BLaER1 (cell line): ENCODE measurements around the gene POU3F3.

Source experiments
- H3K27ac ChIP-seq: shearing (Covaris generic); formaldehyde crosslinking; 2 replicates; pipeline ENCODE4 v1.8.1; 2022
- H3K27me3 ChIP-seq: shearing (Covaris generic); formaldehyde crosslinking; 2 replicates; pipeline ENCODE4 v1.8.1; 2022
- H3K36me3 ChIP-seq: shearing (Covaris generic); formaldehyde crosslinking; 2 replicates; pipeline ENCODE4 v1.8.1; 2022
- H3K4me1 ChIP-seq: shearing (Covaris generic); formaldehyde crosslinking; 2 replicates; pipeline ENCODE4 v1.8.1; 2022
- H3K4me2 ChIP-seq: shearing (Covaris generic); formaldehyde crosslinking; 2 replicates; pipeline ENCODE4 v1.8.1; 2022
- H3K4me3 ChIP-seq: shearing (Covaris generic); formaldehyde crosslinking; 2 replicates; pipeline ENCODE4 v1.8.1; 2022
- H3K9ac ChIP-seq: shearing (Covaris generic); formaldehyde crosslinking; 2 replicates; pipeline ENCODE4 v1.8.1; 2022
- H3K9me3 ChIP-seq: shearing (Covaris generic); formaldehyde crosslinking; 2 replicates; pipeline ENCODE4 v1.8.1; 2022
- H4K20me1 ChIP-seq: shearing (Covaris generic); formaldehyde crosslinking; 2 replicates; pipeline ENCODE4 v1.8.1; 2022
- Cebpa-rat ChIP-seq: shearing (Covaris generic); IDR thresholded peaks from 2 replicates; pipeline ENCODE4 v1.8.1; 2022

Gene POU3F3

DNA sequence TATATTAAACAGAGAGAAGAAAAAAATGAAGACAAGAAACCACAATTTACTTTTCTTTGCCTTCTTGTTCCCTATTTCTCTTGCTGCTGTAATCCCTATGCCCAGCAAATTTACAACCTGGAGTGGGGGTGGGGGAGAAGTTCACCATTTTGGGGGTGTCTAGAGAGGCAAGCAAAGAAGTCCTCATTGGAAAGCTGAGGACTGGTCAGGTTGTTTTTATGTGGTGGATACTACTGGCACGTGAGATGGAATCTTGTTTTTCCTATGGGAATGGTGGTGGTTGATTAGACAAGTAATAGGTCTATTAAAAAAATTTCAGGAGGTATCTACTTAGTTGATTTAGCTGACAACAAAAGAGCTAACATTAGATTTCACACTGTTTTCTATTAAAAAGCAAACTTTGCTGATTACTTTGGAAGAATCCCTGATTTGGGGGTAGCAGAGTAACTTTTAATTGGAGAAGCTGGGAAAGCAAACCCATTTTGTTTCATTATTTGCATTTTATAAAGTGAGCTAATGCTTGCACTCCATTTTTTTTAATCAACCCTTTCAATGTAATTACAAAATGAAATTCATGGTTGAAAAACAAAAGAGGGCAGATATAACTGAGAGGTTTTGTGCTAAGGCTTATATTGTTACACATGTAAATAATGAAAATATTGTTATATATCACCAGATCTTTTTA lies 6.0 kb downstream of the POU3F3 start:
- no peaks in the 10 kb centered on the region for H3K36me3 ChIP-seq
- peaks cover 100% of the 10 kb centered on the region for H3K27me3 ChIP-seq
- no peak overlapping the region for H3K4me3 ChIP-seq
- H3K9ac ChIP-seq, result no peak overlapping the region
- peaks cover 2% of the 10 kb centered on the region; the same call in 1 of the 2 replicates for H3K4me1 ChIP-seq
- H3K4me2 ChIP-seq, result no peak overlapping the region
- peaks cover 25% of the 10 kb centered on the region for H3K9me3 ChIP-seq
- H4K20me1 ChIP-seq, result peaks cover 96% of the 10 kb centered on the region
- no peak overlapping the region for H3K27ac ChIP-seq
- TF ChIP-seq Cebpa-rat, result no peak

DNA sequence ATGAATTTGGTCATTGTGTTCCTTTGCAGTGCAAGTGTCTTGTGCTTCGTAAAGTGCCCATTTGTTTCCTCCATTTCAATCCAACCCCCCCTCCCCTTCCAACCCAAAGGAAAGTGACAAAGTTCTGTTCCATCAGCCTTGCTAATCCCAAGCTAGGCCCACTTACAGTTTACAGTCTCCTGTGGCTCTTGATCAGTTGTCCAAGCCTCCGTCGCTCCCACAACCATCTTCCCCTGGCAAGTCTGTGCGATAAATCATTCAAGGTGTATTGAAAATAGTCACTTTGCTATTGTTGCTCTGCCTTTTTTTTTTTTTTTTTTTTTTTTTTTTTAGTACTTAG lies 6.5 kb downstream of the POU3F3 start:
- H4K20me1 ChIP-seq, result peaks cover 99% of the 10 kb centered on the region
- H3K4me1 ChIP-seq, result no peaks in the 10 kb centered on the region; the same call in 1 of the 2 replicates
- H3K4me3 ChIP-seq, result no peak overlapping the region
- H3K9ac ChIP-seq, result no peak overlapping the region
- H3K36me3 ChIP-seq, result no peaks in the 10 kb centered on the region
- peaks cover 100% of the 10 kb centered on the region for H3K27me3 ChIP-seq
- TF ChIP-seq Cebpa-rat, result no peak
- H3K4me2 ChIP-seq, result no peak overlapping the region
- peaks cover 25% of the 10 kb centered on the region for H3K9me3 ChIP-seq
- H3K27ac ChIP-seq, result no peak overlapping the region

DNA sequence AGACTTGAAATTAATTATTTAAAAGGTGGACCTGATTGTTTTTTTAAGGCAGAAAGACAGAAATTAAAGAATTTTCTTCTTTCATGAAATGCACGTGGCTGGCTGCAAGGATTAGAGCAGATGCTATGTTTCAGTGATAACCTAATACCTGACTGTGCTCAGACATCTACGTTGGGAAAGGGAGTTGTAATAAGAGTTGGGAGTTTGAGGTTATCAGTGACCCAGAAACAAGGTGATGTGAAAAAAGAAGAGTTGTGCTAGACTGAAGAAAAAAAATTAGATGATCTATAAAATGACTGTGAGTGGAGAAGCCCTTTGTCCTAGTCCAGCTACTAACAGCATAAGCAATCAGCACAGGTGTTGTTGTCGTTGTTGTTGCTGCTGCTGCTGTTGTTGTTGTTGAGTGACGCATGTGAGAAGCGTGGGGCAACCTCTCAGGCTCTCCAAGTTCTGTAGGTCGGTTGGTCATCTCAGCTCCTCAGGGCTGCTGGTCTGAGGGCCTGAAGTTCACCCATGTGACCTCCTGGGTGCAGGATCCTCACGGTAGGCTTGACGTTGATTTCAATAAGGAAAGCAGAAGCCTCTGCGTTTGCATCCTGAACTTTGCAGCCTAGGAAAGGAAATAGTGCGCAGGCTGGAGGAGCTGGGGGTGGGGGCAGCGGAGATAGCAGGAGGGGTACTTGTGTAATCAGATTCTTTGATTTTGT lies 7.6 kb downstream of the POU3F3 start:
- Histone ChIP-seq H3K9ac (no peak overlapping the region), H3K36me3 (no peaks in the 10 kb centered on the region), H3K4me1 (no peaks in the 10 kb centered on the region), H3K27me3 (peaks cover 100% of the 10 kb centered on the region), H4K20me1 (peaks cover 100% of the 10 kb centered on the region), H3K27ac (no peak overlapping the region), H3K4me2 (no peak overlapping the region), H3K9me3 (peaks cover 17% of the 10 kb centered on the region), H3K4me3 (no peak overlapping the region)
- TF ChIP-seq Cebpa-rat, result no peak

DNA sequence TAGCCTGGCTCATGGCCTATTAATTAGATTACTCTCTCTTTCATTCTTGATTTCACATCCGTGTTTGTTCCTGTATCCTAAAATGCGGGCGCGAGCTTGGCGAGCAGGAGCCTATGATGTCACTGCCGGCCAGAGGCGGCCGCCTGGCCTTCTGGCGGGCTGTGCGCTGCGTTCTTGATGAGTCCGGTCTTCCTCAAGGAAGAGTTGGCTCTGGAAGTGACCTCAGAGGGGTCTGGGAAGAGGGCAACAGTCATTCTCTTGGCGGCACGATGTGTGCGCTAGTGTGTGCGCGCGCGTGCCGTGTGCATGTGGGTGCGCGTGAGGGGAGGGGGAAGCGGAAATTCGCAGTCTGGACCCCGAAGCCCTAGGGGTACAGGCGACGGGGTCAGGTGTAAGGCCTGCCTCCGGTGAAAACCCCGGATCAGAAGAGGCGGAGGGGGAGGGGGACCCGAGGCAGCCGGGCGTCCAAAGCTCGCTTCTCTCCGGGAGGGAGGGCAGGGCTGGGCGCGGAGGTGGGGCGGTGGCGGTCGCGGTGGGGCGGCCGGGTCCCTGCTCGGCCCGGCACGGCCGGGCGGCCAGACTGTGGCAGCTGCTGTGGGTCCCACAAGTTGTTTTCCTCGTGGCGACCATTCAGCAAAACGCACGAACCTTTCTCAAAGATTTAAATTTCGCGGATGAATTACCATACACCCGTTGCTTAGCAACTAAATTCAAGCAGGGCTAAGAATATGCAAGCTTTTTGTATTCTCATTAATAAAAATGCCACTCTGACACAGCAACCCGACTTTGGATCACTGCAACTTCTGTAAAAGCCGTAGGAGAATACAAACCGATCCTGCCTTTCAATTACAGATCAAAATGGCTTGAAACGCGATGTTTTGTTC lies 8.4 kb downstream of the POU3F3 start:
- H4K20me1 ChIP-seq, result peaks cover 100% of the 10 kb centered on the region
- H3K4me2 ChIP-seq, result no peak overlapping the region

DNA sequence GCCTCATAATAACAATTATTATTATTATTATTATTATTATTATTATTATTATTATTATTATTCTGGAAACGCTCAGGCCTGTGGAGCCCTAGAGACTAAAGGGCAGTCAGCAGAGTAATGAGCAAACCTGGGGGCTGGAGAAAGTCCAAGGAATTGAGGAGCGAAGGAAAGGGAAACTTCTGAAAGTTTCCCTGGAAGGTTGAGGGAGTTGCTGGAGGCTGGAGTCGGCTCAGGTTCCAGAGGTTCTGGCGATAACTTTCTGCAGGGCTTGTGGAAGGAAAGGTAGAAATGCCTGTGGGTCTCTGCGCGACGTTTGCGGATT lies 9.2 kb downstream of the POU3F3 start:
- no peak for TF ChIP-seq Cebpa-rat

More for the DNA sequence above, 8.4 kb downstream of the POU3F3 start:
- Histone ChIP-seq H3K9ac (no peak overlapping the region), H3K36me3 (no peaks in the 10 kb centered on the region), H3K4me1 (no peaks in the 10 kb centered on the region), H3K27ac (no peak overlapping the region), H3K4me3 (no peak overlapping the region), H3K27me3 (peaks cover 100% of the 10 kb centered on the region), H3K9me3 (peaks cover 15% of the 10 kb centered on the region)
- no peak for TF ChIP-seq Cebpa-rat

DNA sequence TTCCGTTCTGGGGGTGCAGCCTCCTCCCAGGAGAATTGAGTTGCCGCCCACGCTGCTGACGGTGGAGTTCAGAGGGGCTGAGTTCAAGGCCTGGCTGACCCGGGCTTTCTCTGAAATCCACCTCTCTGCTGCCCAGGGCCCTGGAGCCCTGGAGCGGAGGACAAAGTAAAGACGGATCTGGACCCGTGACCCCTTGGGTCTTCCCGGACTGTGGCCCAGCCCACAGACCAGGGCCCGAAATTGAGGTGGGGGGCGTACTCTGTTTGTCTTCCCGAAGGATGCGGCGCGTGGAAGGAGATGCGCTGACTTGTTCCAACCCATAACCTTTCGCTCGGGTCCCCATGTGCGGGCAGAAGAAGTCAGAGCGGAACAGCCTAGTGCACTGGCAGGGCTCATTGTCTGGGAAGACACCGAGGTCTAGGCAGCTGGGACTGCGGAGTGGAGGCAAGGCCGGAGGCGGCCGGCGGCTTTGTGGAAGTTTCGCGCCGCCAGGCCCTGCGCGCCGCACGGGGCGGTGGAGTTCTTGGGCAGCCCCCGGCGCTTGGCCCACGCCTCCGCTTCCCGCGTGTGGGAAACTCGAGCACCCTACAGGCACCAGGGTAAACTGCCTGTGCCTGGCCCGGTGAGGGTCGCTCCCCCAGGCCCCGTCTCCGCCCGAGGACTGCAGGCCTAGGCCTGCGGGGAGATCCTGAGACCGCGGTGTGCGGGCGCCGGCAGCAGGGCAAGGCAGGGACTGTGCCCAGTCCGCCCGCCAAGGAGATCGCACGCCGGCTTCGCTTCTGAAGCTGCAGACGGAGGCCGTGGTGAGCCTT lies 9.8 kb downstream of the POU3F3 start:
- H4K20me1 ChIP-seq, result peaks cover 100% of the 10 kb centered on the region
- H3K9me3 ChIP-seq, result peaks cover 15% of the 10 kb centered on the region
- peaks cover 100% of the 10 kb centered on the region for H3K27me3 ChIP-seq
- H3K4me1 ChIP-seq, result no peaks in the 10 kb centered on the region
- TF ChIP-seq Cebpa-rat, result no peak
- H3K4me3 ChIP-seq, result no peak overlapping the region
- no peak overlapping the region for H3K4me2 ChIP-seq
- no peak overlapping the region for H3K27ac ChIP-seq
- no peaks in the 10 kb centered on the region for H3K36me3 ChIP-seq
- no peak overlapping the region for H3K9ac ChIP-seq

More for the DNA sequence above, 9.2 kb downstream of the POU3F3 start:
- no peaks in the 10 kb centered on the region for H3K36me3 ChIP-seq
- H3K4me3 ChIP-seq, result no peak overlapping the region
- H3K9me3 ChIP-seq, result peaks cover 15% of the 10 kb centered on the region
- H3K4me1 ChIP-seq, result no peaks in the 10 kb centered on the region
- no peak overlapping the region for H3K9ac ChIP-seq
- H3K27me3 ChIP-seq, result peaks cover 100% of the 10 kb centered on the region
- H3K27ac ChIP-seq, result no peak overlapping the region
- peaks cover 100% of the 10 kb centered on the region for H4K20me1 ChIP-seq
- H3K4me2 ChIP-seq, result no peak overlapping the region

DNA sequence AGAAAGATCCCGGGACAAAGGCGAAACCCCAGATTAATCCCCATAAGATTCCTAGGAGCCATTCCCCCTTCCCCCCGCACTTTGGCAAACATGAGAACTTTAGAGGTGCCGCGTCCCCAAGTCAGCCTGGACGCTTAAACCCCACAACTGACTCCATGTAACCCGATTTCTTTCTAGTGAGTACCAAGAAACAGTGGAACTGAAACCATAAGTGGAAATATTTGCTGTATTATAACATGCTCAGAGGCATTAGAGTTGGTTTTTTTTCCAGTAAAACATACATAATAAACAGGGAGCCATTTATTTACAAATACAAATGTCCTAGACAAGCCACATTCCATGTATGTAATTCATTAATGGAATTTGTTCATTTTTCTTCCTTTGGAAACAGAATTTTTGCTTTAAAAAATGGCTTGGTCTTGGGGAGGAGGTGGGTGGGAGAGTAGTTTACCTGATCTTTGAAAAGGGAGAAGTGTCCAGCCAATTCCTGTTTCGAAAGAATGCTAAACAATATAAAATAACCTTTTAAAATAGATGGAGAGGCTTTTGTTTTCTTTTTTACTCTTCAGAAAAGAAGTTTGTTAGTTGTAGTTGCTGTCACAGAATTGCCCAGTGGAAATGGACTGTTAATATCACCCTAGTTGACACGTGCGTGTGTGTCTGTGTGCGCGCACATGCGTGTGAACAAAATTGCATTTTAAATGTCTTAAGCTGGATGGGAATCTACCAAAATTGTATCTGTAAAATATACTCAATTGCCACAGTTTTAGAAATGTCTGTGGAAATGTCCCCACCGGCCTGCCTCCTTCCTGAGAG lies 10.6 kb downstream of the POU3F3 start:
- no peaks in the 10 kb centered on the region for H3K4me1 ChIP-seq
- H3K4me3 ChIP-seq, result no peak overlapping the region
- no peak overlapping the region for H3K9ac ChIP-seq
- H4K20me1 ChIP-seq, result peaks cover 100% of the 10 kb centered on the region
- H3K27me3 ChIP-seq, result peaks cover 100% of the 10 kb centered on the region
- no peaks in the 10 kb centered on the region for H3K36me3 ChIP-seq
- H3K9me3 ChIP-seq, result peaks cover 15% of the 10 kb centered on the region
- no peak overlapping the region for H3K4me2 ChIP-seq
- H3K27ac ChIP-seq, result no peak overlapping the region
- no peak for TF ChIP-seq Cebpa-rat

DNA sequence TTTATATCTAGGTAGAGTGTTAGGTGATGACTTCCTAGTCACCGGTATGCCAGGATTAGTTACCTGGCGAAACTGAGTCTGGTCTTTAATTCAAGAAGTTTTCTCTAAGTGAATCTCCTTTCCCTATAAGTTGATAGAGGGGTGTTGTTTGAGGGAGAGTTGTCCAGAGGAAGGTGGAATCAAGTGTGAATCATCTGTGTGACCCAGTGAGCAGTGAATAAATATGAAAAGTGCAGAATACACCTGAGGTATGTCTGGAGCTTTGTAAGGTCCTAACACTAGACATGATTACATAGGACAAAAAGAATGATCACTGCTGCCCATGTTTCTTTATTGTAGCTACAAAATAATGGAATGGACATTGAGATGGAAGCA lies 11.2 kb downstream of the POU3F3 start:
- Histone ChIP-seq H3K4me3 (no peak overlapping the region), H3K4me2 (no peak overlapping the region), H3K9me3 (peaks cover 15% of the 10 kb centered on the region), H3K4me1 (no peaks in the 10 kb centered on the region), H4K20me1 (peaks cover 100% of the 10 kb centered on the region), H3K9ac (no peak overlapping the region), H3K27me3 (peaks cover 100% of the 10 kb centered on the region), H3K27ac (no peak overlapping the region), H3K36me3 (no peaks in the 10 kb centered on the region)
- no peak for TF ChIP-seq Cebpa-rat
